ENCODE measurements around the gene DBR1.

DNA sequence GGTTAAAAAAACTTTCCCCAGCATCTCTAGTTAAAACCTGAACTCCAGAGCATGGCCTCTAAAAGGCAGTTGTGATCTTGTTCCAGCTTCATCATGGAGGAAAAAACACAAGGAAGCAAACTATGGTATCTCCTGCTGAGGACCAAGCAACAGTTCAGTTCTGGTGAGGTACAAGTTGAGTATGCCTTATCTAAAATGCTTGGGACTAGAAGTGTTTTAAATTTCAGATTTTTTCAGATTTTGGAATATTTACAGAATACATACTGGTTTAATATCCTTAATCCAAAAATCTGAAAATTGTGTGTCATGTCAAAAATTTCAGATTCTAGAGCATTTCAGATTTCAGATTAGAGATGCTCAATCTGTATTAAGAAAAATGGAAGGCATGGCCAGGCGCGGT, 9.7 kb downstream of the DBR1 start:
- TF ChIP-seq, protein P1, sequence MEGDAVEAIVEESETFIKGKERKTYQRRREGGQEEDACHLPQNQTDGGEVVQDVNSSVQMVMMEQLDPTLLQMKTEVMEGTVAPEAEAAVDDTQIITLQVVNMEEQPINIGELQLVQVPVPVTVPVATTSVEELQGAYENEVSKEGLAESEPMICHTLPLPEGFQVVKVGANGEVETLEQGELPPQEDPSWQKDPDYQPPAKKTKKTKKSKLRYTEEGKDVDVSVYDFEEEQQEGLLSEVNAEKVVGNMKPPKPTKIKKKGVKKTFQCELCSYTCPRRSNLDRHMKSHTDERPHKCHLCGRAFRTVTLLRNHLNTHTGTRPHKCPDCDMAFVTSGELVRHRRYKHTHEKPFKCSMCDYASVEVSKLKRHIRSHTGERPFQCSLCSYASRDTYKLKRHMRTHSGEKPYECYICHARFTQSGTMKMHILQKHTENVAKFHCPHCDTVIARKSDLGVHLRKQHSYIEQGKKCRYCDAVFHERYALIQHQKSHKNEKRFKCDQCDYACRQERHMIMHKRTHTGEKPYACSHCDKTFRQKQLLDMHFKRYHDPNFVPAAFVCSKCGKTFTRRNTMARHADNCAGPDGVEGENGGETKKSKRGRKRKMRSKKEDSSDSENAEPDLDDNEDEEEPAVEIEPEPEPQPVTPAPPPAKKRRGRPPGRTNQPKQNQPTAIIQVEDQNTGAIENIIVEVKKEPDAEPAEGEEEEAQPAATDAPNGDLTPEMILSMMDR (IDR thresholded peaks at IDR 0.05; ENCODE audit: low read length): no peak
- TF ChIP-seq EZH2 (optimal IDR thresholded peaks at IDR 0.05; ENCODE audit: low read depth, low read length): no peak
